ENCODE results near the gene GRIA2.

GRCh38 chr4:157226035-157226434, 5.5 kb downstream of the GRIA2 start:
- 0 out of 2 replicates have a peak, but pooled peaks have one; percentile 7 for TF ChIP-seq CTCF (conservative IDR thresholded peaks at IDR 0.05)
- no peak for TF ChIP-seq ZFX (IDR thresholded peaks at IDR 0.05)
